GM12873 (cell line): ENCODE results near the gene VAC14.

Experiments used
- CTCF ChIP-seq: IDR thresholded peaks from 2 replicates; pipeline ENCODE4 v1.5.1; 2012; ENCODE audit warnings: low read depth, mild to moderate bottlenecking, moderate library complexity, low read length, control low read depth; ENCODE audit not compliant: insufficient read depth; ENCODE audit errors: missing control alignments

Gene VAC14

GRCh38 chr16:70745536-70746025, 55.4 kb downstream of the VAC14 start:
- no peak for TF ChIP-seq CTCF

GRCh38 chr16:70744366-70744765, 56.6 kb downstream of the VAC14 start:
- TF ChIP-seq CTCF: no peak

GRCh38 chr16:70743791-70744190, 57.2 kb downstream of the VAC14 start:
- no peak for TF ChIP-seq CTCF

GRCh38 chr16:70741783-70742125, 59.2 kb downstream of the VAC14 start:
- no peak for TF ChIP-seq CTCF

- no peak for TF ChIP-seq CTCF
Measured at GRCh38 chr16:70740914-70741782, 59.8 kb downstream of the VAC14 start.

GRCh38 chr16:70740174-70740913, 60.6 kb downstream of the VAC14 start:
- no peak for TF ChIP-seq CTCF

GRCh38 chr16:70739389-70739788, 61.6 kb downstream of the VAC14 start:
- no peak for TF ChIP-seq CTCF
